Endothelial cell of umbilical vein (primary cell): ENCODE measurements around the gene UBE2U. TPM values are rescaled to one million over a fixed set of nuclear protein-coding genes. Genes with fewer than 3 reads are reported as not detected.

Source experiments
- BruUV-seq: library from RNA; stranded (reverse); fragments of 400-500 nt; replicated peaks from 2 replicates; lab custom pipeline; 2021; lab: Mats Ljungman, UMichigan
- CTCF ChIA-PET: fragments of 300-600, 350-600 bp; sonication (Branson Sonifier 250); formaldehyde crosslinking; loops from one replicate; lab custom pipeline; 2021; ENCODE audit warnings: antibody characterized with exemption, inconsistent platforms; lab: Charles Lee
- POLR2A ChIA-PET: fragments of 300-600, 350-600 bp; sonication (Branson Sonifier 250); formaldehyde crosslinking; loops from one replicate; lab custom pipeline; 2021; ENCODE audit warnings: antibody characterized with exemption, inconsistent platforms; lab: Charles Lee
- DNase-seq: peaks from one replicate; pipeline ENCODE4 v3.0.0-alpha.2; 2011; ENCODE audit warnings: low read depth, low spot score
- FAIRE-seq: peaks from 2 replicates; lab custom pipeline; 2011; peaks lifted over from hg19 to GRCh38; lab: Jason Lieb, UNC
- H2AFZ ChIP-seq: 2 replicates; pipeline ENCODE4 v1.6.0; 2012; ENCODE audit warnings: low read depth, low read length, control low read depth, inconsistent platforms
- H3K27ac ChIP-seq: 2 replicates; pipeline ENCODE4 v1.5.1; 2011; ENCODE audit warnings: low read depth, mild to moderate bottlenecking, control low read depth, low read length, moderate library complexity; ENCODE audit not compliant: insufficient read depth
- H3K27me3 ChIP-seq, 2 experiments: 2 replicates each; pipeline versions ENCODE4 v1.6.0 to v1.6.1; 2011; ENCODE audit warnings: low read length in 2 of 2, mixed read lengths in 1 of 2; ENCODE audit not compliant: control insufficient read depth in 2 of 2, insufficient read depth in 2 of 2
- H3K36me3 ChIP-seq, 2 experiments: 2 replicates in 1 of 2; 3 replicates in 1 of 2; pipeline ENCODE4 v1.5.1; 2011; ENCODE audit warnings: low read length in 2 of 2, mild to moderate bottlenecking in 1 of 2, moderate library complexity in 1 of 2; ENCODE audit not compliant: control insufficient read depth in 2 of 2, insufficient read depth in 2 of 2; ENCODE audit errors: extremely low read depth in 1 of 2
- H3K4me1 ChIP-seq: 3 replicates; pipeline ENCODE4 v1.5.1; 2011; ENCODE audit warnings: mild to moderate bottlenecking, low read length; ENCODE audit not compliant: control insufficient read depth, insufficient read depth; ENCODE audit errors: extremely low read depth
- H3K4me2 ChIP-seq: 2 replicates; pipeline ENCODE4 v1.6.1; 2011; ENCODE audit warnings: low read length, control low read depth, mixed read lengths; ENCODE audit not compliant: insufficient read depth
- H3K4me3 ChIP-seq, 3 experiments: fragments of 200-600 bp in 1 of 3; sonication (generic), shearing (Covaris generic) in 1 of 3; replicated peaks in 1 of 3; 2 replicates each; pipeline ENCODE4 v1.5.1; 2011 to 2016; ENCODE audit warnings: control low read depth in 3 of 3, low read length in 3 of 3, mild to moderate bottlenecking in 2 of 3, inconsistent platforms in 1 of 3, low read depth in 1 of 3, moderate library complexity in 1 of 3; ENCODE audit not compliant: insufficient read depth in 1 of 3
- H3K79me2 ChIP-seq: 2 replicates; pipeline ENCODE4 v1.6.0; 2012; ENCODE audit warnings: low read length, inconsistent platforms; ENCODE audit not compliant: control insufficient read depth, insufficient read depth
- H3K9ac ChIP-seq: replicated peaks from 2 replicates; pipeline ENCODE3; 2011; ENCODE audit warnings: low read length, control low read depth; ENCODE audit not compliant: insufficient read depth; ENCODE audit errors: extremely low read depth
- H3K9me1 ChIP-seq: replicated peaks from 3 replicates; pipeline ENCODE4 v1.6.0; 2011; ENCODE audit warnings: mild to moderate bottlenecking, low read length; ENCODE audit not compliant: control insufficient read depth, insufficient read depth; ENCODE audit errors: extremely low read depth
- H3K9me3 ChIP-seq: replicated peaks from 2 replicates; pipeline ENCODE4 v1.5.1; 2012; ENCODE audit warnings: low read length, inconsistent platforms; ENCODE audit not compliant: control insufficient read depth, insufficient read depth
- H4K20me1 ChIP-seq: replicated peaks from 2 replicates; pipeline ENCODE3; 2011; ENCODE audit warnings: mild to moderate bottlenecking, low read length; ENCODE audit not compliant: control insufficient read depth, insufficient read depth; ENCODE audit errors: extremely low read depth
- CTCF ChIP-seq, 2 donors: IDR thresholded peaks; 1 replicate in 1 of 2; 2 replicates in 1 of 2; pipeline ENCODE4 v1.5.1; 2011; ENCODE audit warnings: low read length in 2 of 2, mild to moderate bottlenecking in 2 of 2, moderate library complexity in 2 of 2, control low read depth in 1 of 2, inconsistent platforms in 1 of 2, low read depth in 1 of 2; ENCODE audit not compliant: insufficient read depth in 1 of 2; ENCODE audit errors: extremely low read depth in 1 of 2
- EZH2 ChIP-seq: IDR thresholded peaks from 2 replicates; pipeline ENCODE4 v1.6.1; 2012; ENCODE audit warnings: borderline replicate concordance, low read depth, mild to moderate bottlenecking, moderate library complexity, low read length, inconsistent platforms; ENCODE audit not compliant: severe bottlenecking
- FOS ChIP-seq: IDR thresholded peaks from 2 replicates; pipeline ENCODE4 v1.6.1; 2011; ENCODE audit warnings: mild to moderate bottlenecking, low read length, moderate library complexity, borderline replicate concordance; ENCODE audit not compliant: insufficient read depth
- GATA2 ChIP-seq: IDR thresholded peaks from 2 replicates; pipeline ENCODE4 v1.7.0; 2011; ENCODE audit warnings: low read depth, mild to moderate bottlenecking, moderate library complexity, mixed read lengths, low read length; ENCODE audit not compliant: insufficient read length, insufficient read depth
- JUN ChIP-seq: IDR thresholded peaks from 2 replicates; pipeline ENCODE4 v1.6.1; 2011; ENCODE audit warnings: borderline replicate concordance, low read depth; ENCODE audit not compliant: insufficient read length, insufficient read depth
- MAX ChIP-seq: IDR thresholded peaks from 2 replicates; pipeline ENCODE4 v1.6.1; 2011; ENCODE audit not compliant: insufficient read depth, insufficient read length
- MYC ChIP-seq: IDR thresholded peaks from one replicate; pipeline ENCODE4 v1.6.1; 2011; ENCODE audit warnings: mild to moderate bottlenecking, low read depth, low read length
- POLR2A ChIP-seq: IDR thresholded peaks from 2 replicates; pipeline ENCODE4 v1.6.1; 2012; ENCODE audit warnings: low read depth, mild to moderate bottlenecking, control low read depth, low read length
- POLR2AphosphoS5 ChIP-seq: IDR thresholded peaks from 2 replicates; pipeline ENCODE4 v1.6.1; 2012; ENCODE audit warnings: low read depth, mild to moderate bottlenecking, control low read depth, low read length, moderate library complexity; ENCODE audit not compliant: insufficient read depth
- dilution Hi-C: fragments of 300-500 bp; cut with MboI; formaldehyde crosslinking; loops from one replicate; pipeline ENCODE4 v1.15.0; 2019; ENCODE audit warnings: low sequenced_read_pairs; ENCODE audit not compliant: extremely low pct_ligation_motif_present
- intact Hi-C: fragments of 100-400 bp; cut with micrococcal nuclease; formaldehyde crosslinking; loops from one replicate; pipeline ENCODE4 v1.10.0; 2022
- polyA plus RNA-seq, 4 experiments: library from polyadenylated mRNA; depleted of rRNA in 3 of 4; stranded (reverse) in 3 of 4; unstranded in 1 of 4; fragments of >200 nt; gene quantifications; 2 replicates each; pipeline versions ENCODE4 v1.2.1 to v1.2.3, GENCODE V29; 2011 to 2012; ENCODE audit warnings: missing spikeins in 1 of 4
- total RNA-seq: library from RNA; stranded (reverse); gene quantifications from 2 replicates; pipeline ENCODE4 v1.2.3, GENCODE V29; 2021

Gene UBE2U
- total and polyA plus RNA-seq, 2 donors (not counting 3 experiments of a cell fraction or from before 2014, with no cell fraction given), result not detected

- CTCF ChIA-PET, result interaction anchor here (0.6 to 2.7 kb wide), 20 partner anchors 9 to 547 kb away, joined by 3 to 38 read pairs (median 4); partner anchors contain the start of gene ROR1
Measured at GRCh38 chr1:64163970-64164369, 39.5 kb upstream of the UBE2U start.

GRCh38 chr1:64166629-64167028 is 36.8 kb upstream of the UBE2U start:
- H2AFZ ChIP-seq, result no peak overlapping the region
- no peaks in the 10 kb centered on the region for H3K79me2 ChIP-seq
- H3K4me2 ChIP-seq, result no peak overlapping the region
- no peak overlapping the region for H3K27ac ChIP-seq
- peaks cover 3% of the 10 kb centered on the region for H3K4me1 ChIP-seq
- H4K20me1 ChIP-seq, result no peaks in the 10 kb centered on the region
- POLR2A ChIA-PET, result no interaction called here
- no peaks in the 10 kb centered on the region for H3K27me3 ChIP-seq
- dilution Hi-C loops (no loop called here), intact Hi-C loops (no loop called here)
- no peaks in the 10 kb centered on the region for H3K9me1 ChIP-seq
- TF ChIP-seq MAX (no peak), POLR2A (no peak), JUN (no peak), GATA2 (no peak), POLR2AphosphoS5 (no peak), CTCF (IDR thresholded peaks at IDR 0.05; ENCODE audit: extremely low read depth in 1 of 2, insufficient read depth in 1 of 2, low read depth in 1 of 2, low read length in 2 of 2) (no peak), EZH2 (no peak), MYC (no peak), FOS (no peak)
- no peaks in the 10 kb centered on the region for H3K9me3 ChIP-seq
- FAIRE-seq (no peak), DNase-seq (no peak)
- no peak overlapping the region for H3K4me3 ChIP-seq
- H3K9ac ChIP-seq, result no peak overlapping the region
- no peaks in the 10 kb centered on the region for H3K36me3 ChIP-seq
- no TSS peak for BruUV-seq
- CTCF ChIA-PET, result interaction anchor here (0.7 to 2.8 kb wide), 3 partner anchors 29 to 475 kb away, joined by 3 to 11 read pairs (median 3); no protein-coding TSS in a partner anchor

More at GRCh38 chr1:64163970-64164369, 39.5 kb upstream of the UBE2U start:
- no peaks in the 10 kb centered on the region for H4K20me1 ChIP-seq
- H2AFZ ChIP-seq, result no peak overlapping the region
- no peak overlapping the region for H3K27ac ChIP-seq
- no peaks in the 10 kb centered on the region for H3K9me3 ChIP-seq
- H3K4me2 ChIP-seq, result no peak overlapping the region
- no peak overlapping the region for H3K9ac ChIP-seq
- no TSS peak for BruUV-seq
- H3K36me3 ChIP-seq, result no peaks in the 10 kb centered on the region
- no peak overlapping the region for H3K4me3 ChIP-seq
- H3K27me3 ChIP-seq, result no peaks in the 10 kb centered on the region
- H3K4me1 ChIP-seq, result no peaks in the 10 kb centered on the region
- intact Hi-C loops (no loop called here), dilution Hi-C loops (no loop called here)
- no peaks in the 10 kb centered on the region for H3K9me1 ChIP-seq
- FAIRE-seq (peak; percentile 55), DNase-seq (peak; percentile 6)
- TF ChIP-seq CTCF (IDR thresholded peaks at IDR 0.05; ENCODE audit: extremely low read depth in 1 of 2, insufficient read depth in 1 of 2, low read depth in 1 of 2, low read length in 2 of 2) (peak in 1 of 2 donors; percentile 9), GATA2 (no peak)
- POLR2A ChIA-PET, result no interaction called here
- H3K79me2 ChIP-seq, result no peaks in the 10 kb centered on the region
